Activated naive CD4-positive, alpha-beta T cell treated with anti-CD3 and anti-CD28 coated beads, Interleukin-2, amount 10 ng/mL, durations not matched to agents 7 days and 5 days (primary cell): ENCODE data around the gene HPD.
"Not testable (repeated sequence)": the region's sequence is repeated elsewhere in the genome, so short reads cannot be mapped to it uniquely, and the experiment has no call there.

Source experiments
- CTCF ChIA-PET: fragments of 350-600 bp; sonication (Branson Sonifier 250); formaldehyde crosslinking; loops from one replicate; lab custom pipeline; 2021; ENCODE audit warnings: antibody characterized with exemption; lab: Charles Lee
- DNase-seq: peaks from one replicate; pipeline ENCODE4 v3.0.0-alpha.2; 2020
- H3K27ac Mint-ChIP-seq: one replicate; pipeline ENCODE4 v1.8.0; 2021; ENCODE audit warnings: mild to moderate bottlenecking, moderate library complexity, mixed read lengths
- H3K27me3 Mint-ChIP-seq: one replicate; pipeline ENCODE4 v1.8.0; 2021; ENCODE audit warnings: mild to moderate bottlenecking, mixed read lengths
- H3K36me3 Mint-ChIP-seq: one replicate; pipeline ENCODE4 v1.8.0; 2021; ENCODE audit warnings: mixed read lengths
- H3K4me1 Mint-ChIP-seq: one replicate; pipeline ENCODE4 v1.8.0; 2021; ENCODE audit warnings: mixed read lengths
- H3K4me3 Mint-ChIP-seq: one replicate; pipeline ENCODE4 v1.8.0; 2021; ENCODE audit warnings: mild to moderate bottlenecking, moderate library complexity, mixed read lengths
- H3K9me3 Mint-ChIP-seq: one replicate; pipeline ENCODE4 v1.8.0; 2021; ENCODE audit warnings: mixed read lengths

The HPD gene

DNA sequence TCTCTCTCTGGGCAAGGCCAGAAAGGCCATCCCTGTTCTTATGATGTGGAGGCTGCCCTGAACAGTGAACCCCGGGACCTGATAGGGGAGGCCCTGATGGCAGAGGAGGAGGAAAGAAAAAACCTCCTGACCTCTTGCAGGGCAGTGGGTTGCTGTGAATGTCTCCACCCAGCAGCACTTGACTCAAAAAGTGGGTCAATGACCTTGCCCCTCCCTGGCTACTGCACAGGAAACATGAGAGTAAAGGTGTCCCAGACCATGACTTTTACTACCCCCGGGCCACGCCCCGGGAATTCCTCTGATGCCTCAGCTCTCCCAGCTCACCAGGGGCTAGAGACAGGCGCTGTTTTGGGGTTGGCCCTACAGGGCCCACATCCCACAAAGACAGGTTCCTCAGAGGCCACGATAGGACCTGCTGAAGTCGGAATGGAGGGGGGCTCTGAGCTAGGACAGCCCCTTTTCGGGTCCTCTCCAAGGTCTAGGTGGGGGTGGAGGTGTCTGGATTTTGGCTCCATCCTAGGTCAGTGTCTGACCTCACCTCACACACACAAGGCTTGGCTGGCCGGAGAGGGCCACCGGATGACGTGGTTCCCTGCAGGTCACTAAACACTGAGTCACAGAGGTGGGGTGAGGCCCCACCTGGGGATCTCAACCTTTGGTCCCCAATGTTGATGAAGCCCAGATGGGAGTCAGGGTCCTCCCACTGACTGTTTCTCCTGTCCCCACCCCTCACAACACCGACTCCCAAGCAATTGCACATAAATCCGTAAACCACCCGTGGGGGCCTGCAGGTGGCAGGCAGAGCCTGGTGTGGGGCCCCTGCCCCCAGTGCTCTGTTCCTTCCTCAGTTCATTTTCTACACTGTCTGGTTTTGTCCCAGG, 66.7 kb downstream of the HPD start:
- CTCF ChIA-PET, result interaction anchor here (1.0 to 14.1 kb wide), 6 partner anchors 13 to 164 kb away, joined by 3 to 575 read pairs (median 33); partner anchors contain the start of gene SETD1B
- DNase-seq, result peak; percentile 40
- Mint-ChIP-seq H3K9me3 (no peaks in the 10 kb centered on the region), H3K27ac (peak overlapping the region; percentile 99), H3K36me3 (peaks cover 51% of the 10 kb centered on the region), H3K27me3 (no peaks in the 10 kb centered on the region), H3K4me1 (peaks cover 65% of the 10 kb centered on the region), H3K4me3 (peak overlapping the region; percentile 92)

GRCh38 chr12:121790785-121791184, 67.9 kb downstream of the HPD start:
- Mint-ChIP-seq H3K4me3 (peak overlapping the region; percentile 92), H3K4me1 (peaks cover 72% of the 10 kb centered on the region), H3K27ac (peak overlapping the region; percentile 99), H3K36me3 (peaks cover 59% of the 10 kb centered on the region)
- not testable (repeated sequence) for H3K9me3 Mint-ChIP-seq, H3K27me3 Mint-ChIP-seq, DNase-seq
- CTCF ChIA-PET, result interaction anchor here (7.4 to 14.1 kb wide), 2 partner anchors 11 to 19 kb away, joined by 300 to 575 read pairs; partner anchors contain the start of gene SETD1B

- H3K9me3 Mint-ChIP-seq, result no peaks in the 10 kb centered on the region
- H3K4me1 Mint-ChIP-seq, result peaks cover 71% of the 10 kb centered on the region
- peak overlapping the region; percentile 92 for H3K4me3 Mint-ChIP-seq
- DNase-seq, result peak; percentile 97
- H3K36me3 Mint-ChIP-seq, result peaks cover 60% of the 10 kb centered on the region
- H3K27me3 Mint-ChIP-seq, result no peaks in the 10 kb centered on the region
- CTCF ChIA-PET, result interaction anchor here (0.7 to 14.1 kb wide), 9 partner anchors 10 to 91 kb away, joined by 3 to 575 read pairs (median 6); partner anchors contain the start of gene SETD1B
- H3K27ac Mint-ChIP-seq, result peak overlapping the region; percentile 99
These were observed 68.6 kb downstream of the HPD start for GRCh38 chr12:121789800-121790728.
